Measurements from ENCODE around the gene SEC24B. TPM values are rescaled to one million over a fixed set of nuclear protein-coding genes. Genes with fewer than 3 reads are reported as not detected.

SEC24B gene
- total and polyA plus RNA-seq, 4 donors: 12.2 to 38.2 (median 16.3) TPM

GRCh38 chr4:109444182-109444844 lies 10.7 kb downstream of the SEC24B start:
- Histone ChIP-seq H3K36me3 (ENCODE audit: control insufficient read depth in 4 of 4, insufficient read depth in 3 of 4, low read depth in 1 of 4, low read length in 3 of 4) (peaks cover 0 to 12% (median 8%) of the 10 kb centered on the region in 4 donors), H3K9me3 (ENCODE audit: control insufficient read depth in 4 of 4, low read length in 3 of 4) (peaks cover 0 to 2% (median 0%) of the 10 kb centered on the region in 4 donors), H3K4me3 (ENCODE audit: low read depth in 1 of 3, low read length in 3 of 3) (no peak overlapping the region), H3K27ac (ENCODE audit: low read depth in 1 of 2, low read length in 2 of 2) (no peak overlapping the region), H3K27me3 (ENCODE audit: control insufficient read depth in 4 of 4, insufficient read depth in 4 of 4, low read length in 3 of 4) (no peaks in the 10 kb centered on the region), H3K9ac (ENCODE audit: low read depth in 1 of 2, low read length in 2 of 2) (no peak overlapping the region), H3K4me1 (ENCODE audit: control insufficient read depth in 4 of 4, insufficient read depth in 4 of 4, low read length in 3 of 4) (peaks cover 16 to 37% (median 36%) of the 10 kb centered on the region in 4 donors)
- TF ChIP-seq ATF3 (IDR thresholded peaks at IDR 0.05) (no peak), YY1 (IDR thresholded peaks at IDR 0.05) (no peak), EGR1 (IDR thresholded peaks at IDR 0.05; ENCODE audit: low read depth in 2 of 2) (no peak), FOXA1 (IDR thresholded peaks at IDR 0.05) (no peak), HNF4G (IDR thresholded peaks at IDR 0.05) (no peak), TAF1 (conservative IDR thresholded peaks at IDR 0.05) (no peak), ZBTB33 (IDR thresholded peaks at IDR 0.05) (no peak), SP1 (IDR thresholded peaks at IDR 0.05) (no peak), REST (IDR thresholded peaks at IDR 0.05) (no peak), MAX (IDR thresholded peaks at IDR 0.05) (no peak)
- 69% methylated on average over 2 of the region's 2 CpGs for WGBS
- DNase-seq (ENCODE audit: low spot score): no peak

GRCh38 chr4:109447278-109447677 lies 13.7 kb downstream of the SEC24B start:
- Histone ChIP-seq H3K36me3 (ENCODE audit: control insufficient read depth in 4 of 4, insufficient read depth in 3 of 4, low read depth in 1 of 4, low read length in 3 of 4) (peaks cover 0 to 23% (median 17%) of the 10 kb centered on the region in 4 donors), H3K9ac (ENCODE audit: low read depth in 1 of 2, low read length in 2 of 2) (no peak overlapping the region), H3K27me3 (ENCODE audit: control insufficient read depth in 4 of 4, insufficient read depth in 4 of 4, low read length in 3 of 4) (no peaks in the 10 kb centered on the region), H3K9me3 (ENCODE audit: control insufficient read depth in 4 of 4, low read length in 3 of 4) (peaks cover 0 to 2% (median 0%) of the 10 kb centered on the region in 4 donors), H3K4me1 (ENCODE audit: control insufficient read depth in 4 of 4, insufficient read depth in 4 of 4, low read length in 3 of 4) (peaks cover 5 to 19% (median 12%) of the 10 kb centered on the region in 4 donors), H3K4me3 (ENCODE audit: low read depth in 1 of 3, low read length in 3 of 3) (no peak overlapping the region), H3K27ac (ENCODE audit: low read depth in 1 of 2, low read length in 2 of 2) (no peak overlapping the region)
- TF ChIP-seq NR2F2 (IDR thresholded peaks at IDR 0.05): no peak
- no peak for TF ChIP-seq JUND (IDR thresholded peaks at IDR 0.05)
- TF ChIP-seq SP1 (IDR thresholded peaks at IDR 0.05): no peak
- TF ChIP-seq YY1 (IDR thresholded peaks at IDR 0.05): no peak
- no peak for TF ChIP-seq GABPA (IDR thresholded peaks at IDR 0.05 in 1 of 2, conservative IDR thresholded peaks at IDR 0.05 in 1 of 2)
- no peak for TF ChIP-seq REST (IDR thresholded peaks at IDR 0.05)
- no peak for TF ChIP-seq FOXA2 (IDR thresholded peaks at IDR 0.05)
- no peak for TF ChIP-seq MAX (IDR thresholded peaks at IDR 0.05)
- no peak for TF ChIP-seq RAD21 (IDR thresholded peaks at IDR 0.05)
- no peak for TF ChIP-seq RXRA (IDR thresholded peaks at IDR 0.05)
- no peak for TF ChIP-seq TAF1 (conservative IDR thresholded peaks at IDR 0.05)
- no peak for TF ChIP-seq ZBTB33 (IDR thresholded peaks at IDR 0.05)
- TF ChIP-seq EGR1 (IDR thresholded peaks at IDR 0.05; ENCODE audit: low read depth in 2 of 2): no peak
- no peak for TF ChIP-seq FOXA1 (IDR thresholded peaks at IDR 0.05)
- no peak for TF ChIP-seq ATF3 (IDR thresholded peaks at IDR 0.05)
- DNase-seq (ENCODE audit: low spot score): no peak

All from liver (tissue), 9 donors.